Mammary epithelial cell (primary cell): ENCODE results near the gene EPO.

Experiments used
- CTCF ChIP-seq, 2 donors: IDR thresholded peaks in 1 of 2; conservative IDR thresholded peaks in 1 of 2; 2 replicates each; pipeline ENCODE4 v1.5.1; 2011 to 2012; ENCODE audit warnings: inconsistent platforms in 2 of 2, low read length in 2 of 2, mild to moderate bottlenecking in 2 of 2, control low read depth in 1 of 2, low read depth in 1 of 2; ENCODE audit not compliant: insufficient read depth in 1 of 2; ENCODE audit errors: extremely low read depth in 1 of 2
- EZH2 ChIP-seq: IDR thresholded peaks from 2 replicates; pipeline ENCODE4 v1.6.1; 2012; ENCODE audit warnings: low read length, inconsistent platforms, borderline replicate concordance

DNA sequence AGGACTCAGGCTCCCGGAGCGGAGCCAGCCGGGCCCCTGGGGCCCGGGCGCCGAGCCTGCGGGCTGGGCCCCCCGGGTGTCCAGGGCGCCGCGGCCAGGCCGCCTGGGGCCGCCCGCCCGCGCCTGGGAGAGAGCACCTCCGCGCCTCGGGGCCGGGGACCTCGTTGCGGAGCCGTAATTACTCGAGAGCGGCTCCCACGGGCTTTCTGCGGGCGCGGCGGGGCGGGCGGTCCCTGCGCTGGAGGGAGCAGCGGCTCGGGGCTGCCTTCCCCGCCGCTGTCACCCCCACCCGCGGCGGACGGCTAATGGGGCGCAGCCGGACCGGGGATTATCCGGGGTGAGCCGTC, 45.2 kb upstream of the EPO start:
- TF ChIP-seq CTCF (conservative IDR thresholded peaks at IDR 0.05 in 1 of 2, IDR thresholded peaks at IDR 0.05 in 1 of 2; ENCODE audit: extremely low read depth in 1 of 2, insufficient read depth in 1 of 2, low read depth in 1 of 2, low read length in 2 of 2) (no peak), EZH2 (no peak)
